Activated CD4-positive, alpha-beta T cell treated with anti-CD3 and anti-CD28 coated beads, Interleukin-2, amount 50 U/mL, for 4 hours (primary cell): ENCODE data around the gene SNX15.

ENCODE experiments used
- DNase-seq, 2 experiments: peaks; one replicate each; pipeline ENCODE4 v3.0.0-alpha.2; 2020

SNX15 gene

DNA sequence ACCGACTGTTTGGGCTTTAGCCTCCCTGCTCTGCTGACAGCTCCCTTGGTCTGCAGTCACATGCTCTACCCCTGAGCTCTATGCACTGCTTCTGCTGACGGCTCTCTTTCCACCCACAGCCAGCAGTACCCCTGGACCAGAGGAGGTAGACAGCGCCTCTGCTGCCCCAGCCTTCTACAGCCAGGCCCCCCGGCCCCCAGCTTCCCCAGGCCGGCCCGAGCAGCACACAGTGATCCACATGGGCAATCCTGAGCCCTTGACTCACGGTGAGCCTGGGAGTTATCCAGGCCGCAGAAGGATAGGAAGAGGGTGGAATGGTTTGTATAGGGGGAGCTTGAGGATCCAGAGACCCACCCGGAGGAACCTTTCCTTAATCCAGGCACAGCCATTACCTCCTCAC is 59.6 kb downstream of the SNX15 start:
- no peak for DNase-seq

GRCh38 chr11:65087216-65087615 is 60.0 kb downstream of the SNX15 start:
- no peak for DNase-seq

GRCh38 chr11:65087827-65088226 is 60.6 kb downstream of the SNX15 start:
- DNase-seq, result no peak

GRCh38 chr11:65089621-65090020 is 62.4 kb downstream of the SNX15 start:
- no peak for DNase-seq
